GM23248 (cell line): ENCODE data around the gene FZD10.

Experiments
- EZH2 ChIP-seq: fragments of 200-600 bp; sonication (generic); IDR thresholded peaks from 2 replicates; pipeline ENCODE4 v1.6.1; 2018; ENCODE audit warnings: antibody characterized with exemption, mild to moderate bottlenecking; ENCODE audit not compliant: insufficient read depth, poor library complexity, severe bottlenecking
- EZH2phosphoT487 ChIP-seq: fragments of 200-600 bp; sonication (generic); IDR thresholded peaks from 2 replicates; pipeline ENCODE4 v1.6.1; 2018; ENCODE audit warnings: antibody characterized with exemption, moderate library complexity, mild to moderate bottlenecking, low read depth; ENCODE audit not compliant: insufficient read depth

DNA sequence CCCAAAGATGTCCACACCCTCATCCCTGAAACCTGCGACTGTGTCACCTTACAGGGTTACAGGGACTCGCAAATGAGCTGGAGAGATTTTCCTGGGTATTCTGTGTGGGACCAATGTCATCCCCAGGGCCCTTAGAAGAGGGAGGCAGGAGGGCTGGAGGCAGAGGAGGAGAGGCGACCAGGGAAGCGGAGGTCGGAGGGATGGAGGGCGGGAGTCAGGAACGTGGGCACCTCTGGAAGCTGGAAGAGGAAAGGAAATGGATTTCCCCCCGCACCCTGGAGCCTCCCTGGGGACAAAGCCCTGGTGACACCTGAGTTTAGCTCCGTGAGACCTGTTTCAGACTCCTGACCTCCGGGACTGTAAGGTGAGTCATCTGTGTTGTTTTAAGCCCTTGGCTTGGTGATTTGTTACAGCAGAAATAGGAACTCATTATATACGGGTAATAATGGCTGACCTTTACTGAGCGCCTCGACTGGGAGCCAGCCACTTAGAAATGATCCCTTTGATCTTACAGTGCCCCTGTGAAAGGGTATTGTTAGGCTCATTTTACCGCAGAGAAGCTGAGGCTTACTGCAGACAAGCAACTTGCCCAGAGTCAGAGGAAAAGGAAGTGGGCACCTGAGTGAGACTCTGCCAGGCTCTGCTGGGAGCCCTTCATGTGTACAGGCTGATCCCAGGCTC lies 29.3 kb upstream of the FZD10 start:
- TF ChIP-seq EZH2phosphoT487 (no peak), EZH2 (no peak)
